Esophagus muscularis mucosa (tissue), 4 donors: ENCODE results near the gene SSBP2. TPM values are rescaled to one million over a fixed set of nuclear protein-coding genes. Genes with fewer than 3 reads are reported as not detected.
A peak's percentile ranks its signal among the peaks of the same experiment; 100 is the strongest.

Experiments
- DNase-seq: peaks from one replicate; pipeline ENCODE4 v3.0.0-alpha.2; 2017; ENCODE audit errors: extremely low spot score
- H3K27ac ChIP-seq, 4 donors: fragments of 200-600 bp; sonication (generic); replicated peaks in 1 of 4; 1 replicate in 3 of 4; 2 replicates in 1 of 4; pipeline ENCODE4 v1.5.1; 2016 to 2019; ENCODE audit warnings: mild to moderate bottlenecking in 1 of 4
- H3K27me3 ChIP-seq, 4 donors: fragments of 200-600 bp; sonication (generic); one replicate each; pipeline versions ENCODE4 v1.5.1 to v1.6.0; 2016 to 2019
- H3K36me3 ChIP-seq, 4 donors: fragments of 200-600 bp; sonication (generic); one replicate each; pipeline ENCODE4 v1.5.1; 2016 to 2019
- H3K4me1 ChIP-seq, 4 donors: fragments of 200-600 bp; sonication (generic); one replicate each; pipeline ENCODE4 v1.5.1; 2016 to 2019
- H3K4me3 ChIP-seq, 4 donors: fragments of 200-600 bp; sonication (generic); 1 replicate in 2 of 4; 2 replicates in 2 of 4; pipeline ENCODE4 v1.5.1; 2016 to 2019; ENCODE audit warnings: mild to moderate bottlenecking in 4 of 4, moderate library complexity in 1 of 4
- H3K9me3 ChIP-seq, 4 donors: fragments of 200-600 bp; sonication (generic); 1 replicate in 3 of 4; 2 replicates in 1 of 4; pipeline ENCODE4 v1.5.1; 2016 to 2019
- CTCF ChIP-seq, 3 experiments: fragments of 200-600 bp in 2 of 3; fragments of 450-650 bp in 1 of 3; sonication (generic) in 2 of 3; IDR thresholded peaks; one replicate each; pipeline ENCODE4 v1.5.1; 2017 to 2019; ENCODE audit warnings: antibody characterized with exemption in 3 of 3, mild to moderate bottlenecking in 2 of 3, moderate library complexity in 1 of 3
- EP300 ChIP-seq: sonication (generic); formaldehyde crosslinking; IDR thresholded peaks from one replicate; pipeline ENCODE4 v1.6.1; 2017; ENCODE audit warnings: antibody characterized with exemption
- POLR2A ChIP-seq: fragments of 450-650 bp; IDR thresholded peaks from one replicate; pipeline ENCODE4 v1.6.1; 2017; ENCODE audit warnings: antibody characterized with exemption, moderate library complexity, mild to moderate bottlenecking, low read depth
- POLR2AphosphoS5 ChIP-seq, 2 donors: sonication (generic); formaldehyde crosslinking; IDR thresholded peaks; one replicate each; pipeline ENCODE4 v1.6.1; 2017; ENCODE audit warnings: antibody characterized with exemption in 2 of 2
- WGBS: methylation state at CpG from one replicate; pipeline ENCODE4 v1.1.5; 2018; 5-methylcytosine and 5-hydroxymethylcytosine counted together
- intact Hi-C: fragments of 100-400 bp; cut with DNase I; formaldehyde crosslinking; loops from one replicate; pipeline ENCODE4 v1.15.1; 2023
- total RNA-seq, 4 donors: library from RNA; depleted of rRNA; stranded (reverse); fragments of >200 nt; gene quantifications; one replicate each; pipeline versions ENCODE4 v1.1.0 to v1.2.1, GENCODE V29; 2016

Gene SSBP2
- total RNA-seq, 4 donors from 2014 or later: 62.9 to 97.2 (median 74.2) TPM

GRCh38 chr5:81785322-81785721, 34.4 kb upstream of the SSBP2 start:
- TF ChIP-seq EP300: no peak
- no peak for TF ChIP-seq CTCF (IDR thresholded peaks at IDR 0.05)
- no peak for TF ChIP-seq POLR2A
- TF ChIP-seq POLR2AphosphoS5 (IDR thresholded peaks at IDR 0.05): no peak
- DNase-seq: no peak
- intact Hi-C loops: loop anchor here (2.0 kb wide), 1 partner anchor 33 kb away; no protein-coding TSS in a partner anchor
- Histone ChIP-seq H3K27me3 (no peaks in the 10 kb centered on the region), H3K27ac (no peak overlapping the region), H3K36me3 (no peaks in the 10 kb centered on the region), H3K4me3 (no peak overlapping the region), H3K9me3 (no peaks in the 10 kb centered on the region), H3K4me1 (peaks cover 20 to 38% (median 36%) of the 10 kb centered on the region in 4 donors)
- 75% methylated on average over 4 of the region's 4 CpGs for WGBS

- WGBS: 72% methylated on average over 3 of the region's 3 CpGs
- Histone ChIP-seq H3K27me3 (no peaks in the 10 kb centered on the region), H3K36me3 (no peaks in the 10 kb centered on the region), H3K4me1 (peaks cover 31 to 47% (median 44%) of the 10 kb centered on the region in 4 donors), H3K9me3 (no peaks in the 10 kb centered on the region), H3K4me3 (no peak overlapping the region), H3K27ac (no peak overlapping the region)
- TF ChIP-seq EP300 (no peak), POLR2AphosphoS5 (IDR thresholded peaks at IDR 0.05) (no peak), POLR2A (no peak), CTCF (IDR thresholded peaks at IDR 0.05) (no peak)
- intact Hi-C loops: no loop called here
- no peak for DNase-seq
Observed at GRCh38 chr5:81783401-81783800, 32.5 kb upstream of the SSBP2 start.

DNA sequence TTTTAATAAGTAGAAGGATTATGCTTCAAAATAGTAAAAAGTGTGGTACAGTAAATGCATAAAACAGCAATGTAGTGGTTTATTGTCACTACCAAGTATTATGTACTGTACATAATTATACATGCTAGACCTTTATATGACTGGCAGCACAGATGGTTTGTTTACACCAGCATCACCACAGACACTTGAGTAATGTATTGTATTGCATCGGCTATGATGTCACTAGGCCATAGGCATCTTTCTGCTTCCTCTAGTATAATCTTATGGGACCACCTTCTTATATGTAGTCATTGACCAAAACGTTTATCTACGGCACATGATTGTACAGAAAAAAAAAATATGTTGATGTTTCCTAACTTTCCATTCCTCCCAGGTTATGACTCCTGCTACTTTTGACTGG, 31.9 kb upstream of the SSBP2 start:
- intact Hi-C loops: no loop called here
- Histone ChIP-seq H3K4me3 (no peak overlapping the region), H3K9me3 (no peaks in the 10 kb centered on the region), H3K27ac (no peak overlapping the region), H3K36me3 (no peaks in the 10 kb centered on the region), H3K4me1 (peaks cover 29 to 46% (median 44%) of the 10 kb centered on the region in 4 donors), H3K27me3 (no peaks in the 10 kb centered on the region)
- TF ChIP-seq CTCF (IDR thresholded peaks at IDR 0.05) (no peak), POLR2A (no peak), EP300 (no peak), POLR2AphosphoS5 (IDR thresholded peaks at IDR 0.05) (no peak)
- WGBS: 85% methylated on average over 3 of the region's 3 CpGs
- no peak for DNase-seq

- intact Hi-C loops: no loop called here
- 75% methylated on average over 3 of the region's 4 CpGs for WGBS
- DNase-seq: no peak
- H3K36me3 ChIP-seq: no peaks in the 10 kb centered on the region
- no peaks in the 10 kb centered on the region for H3K27me3 ChIP-seq
- no peaks in the 10 kb centered on the region for H3K9me3 ChIP-seq
- no peak for TF ChIP-seq POLR2AphosphoS5 (IDR thresholded peaks at IDR 0.05)
- no peak for TF ChIP-seq POLR2A
- TF ChIP-seq CTCF (IDR thresholded peaks at IDR 0.05): no peak
- TF ChIP-seq EP300: no peak
- peaks cover 15 to 53% (median 34%) of the 10 kb centered on the region in 4 donors for H3K4me1 ChIP-seq
- peak overlapping the region in 1 of 4 donors; percentile 25 for H3K4me3 ChIP-seq
- H3K27ac ChIP-seq: peak overlapping the region; percentile 79 to 83 (median 80)
Observed at GRCh38 chr5:81779916-81780266, 29.0 kb upstream of the SSBP2 start.
